SK-N-SH (cell line): ENCODE measurements around the gene HSF5. TPM values are rescaled to one million over a fixed set of nuclear protein-coding genes. Genes with fewer than 3 reads are reported as not detected.

ENCODE experiments used
- CHD2 ChIP-seq: fragments of 150-350 bp; IDR thresholded peaks from 2 replicates; pipeline ENCODE4 v1.6.1; 2018; ENCODE audit warnings: low read length; ENCODE audit not compliant: partially characterized antibody
- ELF1 ChIP-seq: IDR thresholded peaks from 2 replicates; pipeline ENCODE4 v1.4.0; 2012
- EZH2phosphoT487 ChIP-seq: fragments of 200-600 bp; sonication (generic); IDR thresholded peaks from 2 replicates; pipeline ENCODE4 v1.6.1; 2017; ENCODE audit warnings: low read depth, mixed run types, mild to moderate bottlenecking, antibody characterized with exemption, moderate library complexity, borderline replicate concordance
- FOSL2 ChIP-seq: IDR thresholded peaks from 2 replicates; pipeline ENCODE4 v1.4.0; 2012; ENCODE audit warnings: low read depth, mild to moderate bottlenecking, moderate library complexity, borderline replicate concordance
- FOXJ3 ChIP-seq: sonication (generic); formaldehyde crosslinking; IDR thresholded peaks from 2 replicates; pipeline ENCODE4 v1.5.1; 2020; ENCODE audit warnings: mild to moderate bottlenecking, missing genetic modification reagents
- FOXM1 ChIP-seq: IDR thresholded peaks from 2 replicates; pipeline ENCODE4 v1.4.0; 2012; ENCODE audit warnings: low read depth, mild to moderate bottlenecking
- GABPA ChIP-seq: IDR thresholded peaks from 2 replicates; pipeline ENCODE4 v1.4.0; 2012; ENCODE audit warnings: low read depth, mild to moderate bottlenecking
- GATA2 ChIP-seq: sonication (generic); formaldehyde crosslinking; IDR thresholded peaks from 2 replicates; pipeline ENCODE4 v1.5.0; 2020; ENCODE audit warnings: mild to moderate bottlenecking, missing genetic modification reagents
- JUND ChIP-seq: IDR thresholded peaks from 2 replicates; pipeline ENCODE4 v1.4.0; 2012
- MEF2A ChIP-seq: IDR thresholded peaks from 2 replicates; pipeline ENCODE4 v1.4.0; 2012; ENCODE audit warnings: low read depth, borderline replicate concordance
- MXI1 ChIP-seq: IDR thresholded peaks from 2 replicates; pipeline ENCODE4 v1.6.1; 2012; ENCODE audit warnings: mild to moderate bottlenecking, low read depth, low read length, improper control_type of control experiment
- NFIC ChIP-seq: IDR thresholded peaks from 2 replicates; pipeline ENCODE4 v1.4.0; 2012; ENCODE audit warnings: borderline replicate concordance
- NRF1 ChIP-seq: IDR thresholded peaks from 2 replicates; pipeline ENCODE4 v1.6.1; 2012; ENCODE audit warnings: low read depth, mild to moderate bottlenecking, low read length
- POLR2AphosphoS5 ChIP-seq: IDR thresholded peaks from 2 replicates; pipeline ENCODE4 v1.6.1; 2012; ENCODE audit warnings: low read depth, low read length
- RAD21 ChIP-seq: IDR thresholded peaks from 2 replicates; pipeline ENCODE4 v1.6.1; 2012; ENCODE audit warnings: mild to moderate bottlenecking, low read length
- RCOR1 ChIP-seq: fragments of 150-350 bp; IDR thresholded peaks from 2 replicates; pipeline ENCODE4 v1.6.1; 2017; ENCODE audit warnings: antibody characterized with exemption, low read length
- RFX5 ChIP-seq: IDR thresholded peaks from 2 replicates; pipeline ENCODE4 v1.6.1; 2012; ENCODE audit warnings: mild to moderate bottlenecking, improper control_type of control experiment, low read length
- RXRA ChIP-seq: IDR thresholded peaks from 2 replicates; pipeline ENCODE4 v1.4.0; 2012; ENCODE audit warnings: low read depth, mild to moderate bottlenecking, borderline replicate concordance
- SIN3A ChIP-seq: IDR thresholded peaks from 2 replicates; pipeline ENCODE4 v1.6.1; 2012; ENCODE audit warnings: low read depth, mild to moderate bottlenecking, low read length, moderate library complexity, borderline replicate concordance
- TAF1 ChIP-seq: IDR thresholded peaks from 2 replicates; pipeline ENCODE4 v1.6.1; 2012; ENCODE audit warnings: low read depth, mild to moderate bottlenecking, low read length, moderate library complexity, borderline replicate concordance
- YY1 ChIP-seq: IDR thresholded peaks from 2 replicates; pipeline ENCODE4 v1.4.0; 2012; ENCODE audit warnings: low read depth, mild to moderate bottlenecking
- polyA plus RNA-seq, 3 experiments: library from polyadenylated mRNA; depleted of rRNA; stranded (reverse); fragments of >200 nt; gene quantifications; 2 replicates each; pipeline ENCODE4 v1.2.3, GENCODE V29; 2012
- TF ChIP-seq, protein P1 (sequence below): IDR thresholded peaks from 2 replicates; pipeline ENCODE4 v1.6.1; 2012; ENCODE audit warnings: mild to moderate bottlenecking, low read depth, low read length, moderate library complexity
- TF ChIP-seq, protein P2 (sequence below): fragments of 200-600 bp; sonication (generic); IDR thresholded peaks from 2 replicates; pipeline ENCODE4 v1.6.1; 2017; ENCODE audit warnings: antibody characterized with exemption, mild to moderate bottlenecking, moderate library complexity
- TF ChIP-seq, protein P3 (sequence below): IDR thresholded peaks from 2 replicates; pipeline ENCODE4 v1.4.0; 2012; ENCODE audit warnings: low read depth

HSF5 gene
- polyA plus RNA-seq, 1 of the 3 experiments (the other 2 are of a cell fraction): not detected

DNA sequence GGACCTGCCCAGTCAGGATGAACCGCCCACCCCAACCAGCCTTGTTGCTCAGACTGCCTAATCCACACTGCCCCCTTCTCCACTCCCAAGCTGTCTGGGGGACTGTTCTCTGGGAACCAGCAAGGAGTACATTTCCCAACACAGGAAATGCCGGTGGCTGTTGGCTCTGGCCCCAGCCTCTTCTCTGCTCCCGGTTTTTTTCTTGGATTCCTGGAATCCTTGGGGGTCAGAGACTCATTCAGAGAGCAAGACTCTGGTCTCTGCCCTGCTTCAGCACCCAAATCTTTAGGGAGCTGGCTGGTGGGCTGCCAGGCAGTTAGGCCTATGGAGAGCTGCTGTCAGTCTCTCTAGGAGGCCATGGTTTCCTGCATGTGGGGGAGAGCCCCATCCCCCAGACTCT is 37.0 kb upstream of the HSF5 start (continued):
- TF ChIP-seq, protein P1, sequence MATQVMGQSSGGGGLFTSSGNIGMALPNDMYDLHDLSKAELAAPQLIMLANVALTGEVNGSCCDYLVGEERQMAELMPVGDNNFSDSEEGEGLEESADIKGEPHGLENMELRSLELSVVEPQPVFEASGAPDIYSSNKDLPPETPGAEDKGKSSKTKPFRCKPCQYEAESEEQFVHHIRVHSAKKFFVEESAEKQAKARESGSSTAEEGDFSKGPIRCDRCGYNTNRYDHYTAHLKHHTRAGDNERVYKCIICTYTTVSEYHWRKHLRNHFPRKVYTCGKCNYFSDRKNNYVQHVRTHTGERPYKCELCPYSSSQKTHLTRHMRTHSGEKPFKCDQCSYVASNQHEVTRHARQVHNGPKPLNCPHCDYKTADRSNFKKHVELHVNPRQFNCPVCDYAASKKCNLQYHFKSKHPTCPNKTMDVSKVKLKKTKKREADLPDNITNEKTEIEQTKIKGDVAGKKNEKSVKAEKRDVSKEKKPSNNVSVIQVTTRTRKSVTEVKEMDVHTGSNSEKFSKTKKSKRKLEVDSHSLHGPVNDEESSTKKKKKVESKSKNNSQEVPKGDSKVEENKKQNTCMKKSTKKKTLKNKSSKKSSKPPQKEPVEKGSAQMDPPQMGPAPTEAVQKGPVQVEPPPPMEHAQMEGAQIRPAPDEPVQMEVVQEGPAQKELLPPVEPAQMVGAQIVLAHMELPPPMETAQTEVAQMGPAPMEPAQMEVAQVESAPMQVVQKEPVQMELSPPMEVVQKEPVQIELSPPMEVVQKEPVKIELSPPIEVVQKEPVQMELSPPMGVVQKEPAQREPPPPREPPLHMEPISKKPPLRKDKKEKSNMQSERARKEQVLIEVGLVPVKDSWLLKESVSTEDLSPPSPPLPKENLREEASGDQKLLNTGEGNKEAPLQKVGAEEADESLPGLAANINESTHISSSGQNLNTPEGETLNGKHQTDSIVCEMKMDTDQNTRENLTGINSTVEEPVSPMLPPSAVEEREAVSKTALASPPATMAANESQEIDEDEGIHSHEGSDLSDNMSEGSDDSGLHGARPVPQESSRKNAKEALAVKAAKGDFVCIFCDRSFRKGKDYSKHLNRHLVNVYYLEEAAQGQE: peak; percentile 44; the same call in 1 of the 2 replicates
- TF ChIP-seq RAD21: no peak
- no peak for TF ChIP-seq MXI1
- peak; percentile 51; the same call in 1 of the 2 replicates for TF ChIP-seq POLR2AphosphoS5
- TF ChIP-seq RCOR1: no peak
- no peak for TF ChIP-seq NRF1
- TF ChIP-seq TAF1: no peak
- no peak for TF ChIP-seq RFX5
- no peak for TF ChIP-seq CHD2
- TF ChIP-seq FOXJ3: no peak
- no peak for TF ChIP-seq JUND
- no peak for TF ChIP-seq SIN3A
- peak; percentile 82 for TF ChIP-seq NFIC
- no peak for TF ChIP-seq YY1
- no peak for TF ChIP-seq GATA2 (CRISPR knock-in tag)
- TF ChIP-seq FOSL2: no peak; the same call in 1 of the 2 replicates
- TF ChIP-seq, protein P2, sequence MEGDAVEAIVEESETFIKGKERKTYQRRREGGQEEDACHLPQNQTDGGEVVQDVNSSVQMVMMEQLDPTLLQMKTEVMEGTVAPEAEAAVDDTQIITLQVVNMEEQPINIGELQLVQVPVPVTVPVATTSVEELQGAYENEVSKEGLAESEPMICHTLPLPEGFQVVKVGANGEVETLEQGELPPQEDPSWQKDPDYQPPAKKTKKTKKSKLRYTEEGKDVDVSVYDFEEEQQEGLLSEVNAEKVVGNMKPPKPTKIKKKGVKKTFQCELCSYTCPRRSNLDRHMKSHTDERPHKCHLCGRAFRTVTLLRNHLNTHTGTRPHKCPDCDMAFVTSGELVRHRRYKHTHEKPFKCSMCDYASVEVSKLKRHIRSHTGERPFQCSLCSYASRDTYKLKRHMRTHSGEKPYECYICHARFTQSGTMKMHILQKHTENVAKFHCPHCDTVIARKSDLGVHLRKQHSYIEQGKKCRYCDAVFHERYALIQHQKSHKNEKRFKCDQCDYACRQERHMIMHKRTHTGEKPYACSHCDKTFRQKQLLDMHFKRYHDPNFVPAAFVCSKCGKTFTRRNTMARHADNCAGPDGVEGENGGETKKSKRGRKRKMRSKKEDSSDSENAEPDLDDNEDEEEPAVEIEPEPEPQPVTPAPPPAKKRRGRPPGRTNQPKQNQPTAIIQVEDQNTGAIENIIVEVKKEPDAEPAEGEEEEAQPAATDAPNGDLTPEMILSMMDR: no peak
- no peak for TF ChIP-seq GABPA
- TF ChIP-seq FOXM1: no peak
- TF ChIP-seq, protein P3, sequence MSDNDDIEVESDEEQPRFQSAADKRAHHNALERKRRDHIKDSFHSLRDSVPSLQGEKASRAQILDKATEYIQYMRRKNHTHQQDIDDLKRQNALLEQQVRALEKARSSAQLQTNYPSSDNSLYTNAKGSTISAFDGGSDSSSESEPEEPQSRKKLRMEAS: no peak
- TF ChIP-seq ELF1: no peak
- no peak for TF ChIP-seq EZH2phosphoT487
- TF ChIP-seq MEF2A: no peak
- TF ChIP-seq RXRA: no peak
